Activated naive CD8-positive, alpha-beta T cell treated with anti-CD3 and anti-CD28 coated beads, Interleukin-2, amount 10 ng/mL, durations not matched to agents 7 days and 5 days (primary cell): ENCODE measurements around the gene TRPM1. TPM values are rescaled to one million over a fixed set of nuclear protein-coding genes. Genes with fewer than 3 reads are reported as not detected.

ENCODE experiments used
- ATAC-seq: fragments of 150-1000 bp; cut with Tn5 transposase; one replicate; pipeline ENCODE4 v1.10.0; 2021; ENCODE audit warnings: low read depth, moderate library complexity
- POLR2A ChIA-PET: fragments of 350-600 bp; sonication (Branson Sonifier 250); formaldehyde crosslinking; loops from one replicate; lab custom pipeline; 2021; ENCODE audit warnings: antibody characterized with exemption; lab: Charles Lee
- DNase-seq: peaks from one replicate; pipeline ENCODE4 v3.0.0; 2021
- H3K27ac Mint-ChIP-seq: one replicate; pipeline ENCODE4 v1.8.0; 2022; ENCODE audit warnings: mild to moderate bottlenecking, mixed read lengths
- H3K27me3 Mint-ChIP-seq: one replicate; pipeline ENCODE4 v1.8.0; 2022; ENCODE audit warnings: mild to moderate bottlenecking, moderate library complexity, mixed read lengths
- H3K36me3 Mint-ChIP-seq: one replicate; pipeline ENCODE4 v1.8.0; 2021; ENCODE audit warnings: mild to moderate bottlenecking, mixed read lengths
- H3K4me1 Mint-ChIP-seq: one replicate; pipeline ENCODE4 v1.8.0; 2021; ENCODE audit warnings: mixed read lengths
- H3K4me3 Mint-ChIP-seq: one replicate; pipeline ENCODE4 v1.8.0; 2022; ENCODE audit warnings: mild to moderate bottlenecking, moderate library complexity, mixed read lengths
- H3K9me3 Mint-ChIP-seq: one replicate; pipeline ENCODE4 v1.8.0; 2021; ENCODE audit warnings: mixed read lengths
- total RNA-seq, 2 experiments: library from RNA; stranded (reverse); gene quantifications; one replicate each; pipeline ENCODE4 v1.2.3, GENCODE V29; 2021

The TRPM1 gene
- total RNA-seq, 2 experiments from 2014 or later, result not detected

- Mint-ChIP-seq H3K9me3 (peaks cover 4% of the 10 kb centered on the region), H3K4me1 (peaks cover 20% of the 10 kb centered on the region), H3K36me3 (peaks cover 43% of the 10 kb centered on the region), H3K4me3 (no peak overlapping the region), H3K27ac (no peak overlapping the region), H3K27me3 (no peaks in the 10 kb centered on the region)
- POLR2A ChIA-PET, result interaction anchor here (0.6 kb wide), 1 partner anchor 59 kb away, joined by 4 read pairs; no protein-coding TSS in a partner anchor
- DNase-seq (no peak), ATAC-seq (no peak)
Measured at GRCh38 chr15:30978328-30978727, 123.2 kb downstream of the TRPM1 start.

- ATAC-seq, result no peak
- Mint-ChIP-seq H3K4me1 (peaks cover 39% of the 10 kb centered on the region), H3K27ac (no peak overlapping the region), H3K27me3 (no peaks in the 10 kb centered on the region), H3K9me3 (peaks cover 2% of the 10 kb centered on the region), H3K4me3 (no peak overlapping the region), H3K36me3 (peaks cover 54% of the 10 kb centered on the region)
- POLR2A ChIA-PET, result no interaction called here
- DNase-seq, result no peak
Measured at GRCh38 chr15:30974112-30974511, 127.4 kb downstream of the TRPM1 start.

- H3K27ac Mint-ChIP-seq, result no peak overlapping the region
- no peak for ATAC-seq
- H3K4me1 Mint-ChIP-seq, result peaks cover 40% of the 10 kb centered on the region
- no peak for DNase-seq
- no peak overlapping the region for H3K4me3 Mint-ChIP-seq
- POLR2A ChIA-PET, result interaction anchor here (0.6 kb wide), 1 partner anchor 24 kb away, joined by 3 read pairs; no protein-coding TSS in a partner anchor
- no peaks in the 10 kb centered on the region for H3K27me3 Mint-ChIP-seq
- H3K36me3 Mint-ChIP-seq, result peaks cover 51% of the 10 kb centered on the region
- H3K9me3 Mint-ChIP-seq, result peaks cover 2% of the 10 kb centered on the region
Measured at GRCh38 chr15:30973379-30973778, 128.1 kb downstream of the TRPM1 start.

- Mint-ChIP-seq H3K9me3 (peaks cover 2% of the 10 kb centered on the region), H3K27me3 (no peaks in the 10 kb centered on the region), H3K27ac (no peak overlapping the region), H3K4me3 (no peak overlapping the region), H3K4me1 (peaks cover 36% of the 10 kb centered on the region), H3K36me3 (peaks cover 48% of the 10 kb centered on the region)
- POLR2A ChIA-PET, result no interaction called here
- ATAC-seq, result no peak
- DNase-seq, result no peak
Measured at GRCh38 chr15:30969724-30970123, 131.8 kb downstream of the TRPM1 start.

- Mint-ChIP-seq H3K4me1 (peaks cover 15% of the 10 kb centered on the region), H3K27me3 (no peaks in the 10 kb centered on the region), H3K9me3 (no peaks in the 10 kb centered on the region), H3K36me3 (peaks cover 11% of the 10 kb centered on the region), H3K4me3 (no peak overlapping the region), H3K27ac (no peak overlapping the region)
- POLR2A ChIA-PET, result no interaction called here
- ATAC-seq (no peak), DNase-seq (no peak)
Measured at GRCh38 chr15:30963681-30964080, 137.8 kb downstream of the TRPM1 start.

GRCh38 chr15:30962659-30963058 lies 138.9 kb downstream of the TRPM1 start:
- Mint-ChIP-seq H3K4me3 (peak overlapping the region; percentile 12), H3K27me3 (no peaks in the 10 kb centered on the region), H3K4me1 (peaks cover 11% of the 10 kb centered on the region), H3K9me3 (no peaks in the 10 kb centered on the region), H3K36me3 (peaks cover 15% of the 10 kb centered on the region), H3K27ac (peak overlapping the region; percentile 22)
- POLR2A ChIA-PET, result no interaction called here
- ATAC-seq, result peak; percentile 26
- DNase-seq, result no peak

GRCh38 chr15:30962079-30962478 lies 139.4 kb downstream of the TRPM1 start:
- POLR2A ChIA-PET, result no interaction called here
- no peak for DNase-seq
- Mint-ChIP-seq H3K27ac (peak overlapping the region; percentile 22), H3K27me3 (no peaks in the 10 kb centered on the region), H3K4me1 (peaks cover 11% of the 10 kb centered on the region), H3K4me3 (no peak overlapping the region), H3K36me3 (peaks cover 21% of the 10 kb centered on the region), H3K9me3 (no peaks in the 10 kb centered on the region)
- no peak for ATAC-seq

GRCh38 chr15:30958219-30958618 lies 143.3 kb downstream of the TRPM1 start:
- ATAC-seq (no peak), DNase-seq (no peak)
- Mint-ChIP-seq H3K4me3 (no peak overlapping the region), H3K27me3 (no peaks in the 10 kb centered on the region), H3K9me3 (no peaks in the 10 kb centered on the region), H3K27ac (no peak overlapping the region), H3K4me1 (peaks cover 20% of the 10 kb centered on the region), H3K36me3 (peaks cover 31% of the 10 kb centered on the region)
- POLR2A ChIA-PET, result no interaction called here

- POLR2A ChIA-PET, result no interaction called here
- H3K4me1 Mint-ChIP-seq, result peaks cover 13% of the 10 kb centered on the region
- no peaks in the 10 kb centered on the region for H3K9me3 Mint-ChIP-seq
- no peak for ATAC-seq
- H3K4me3 Mint-ChIP-seq, result no peak overlapping the region
- peaks cover 42% of the 10 kb centered on the region for H3K36me3 Mint-ChIP-seq
- no peak overlapping the region for H3K27ac Mint-ChIP-seq
- H3K27me3 Mint-ChIP-seq, result no peaks in the 10 kb centered on the region
- DNase-seq, result no peak
Measured at GRCh38 chr15:30956216-30957124, 145.1 kb downstream of the TRPM1 start.

GRCh38 chr15:30954674-30955073 lies 146.9 kb downstream of the TRPM1 start:
- H3K4me3 Mint-ChIP-seq, result no peak overlapping the region
- H3K27ac Mint-ChIP-seq, result no peak overlapping the region
- ATAC-seq (no peak), DNase-seq (no peak)
- H3K9me3 Mint-ChIP-seq, result no peaks in the 10 kb centered on the region
- POLR2A ChIA-PET, result no interaction called here
- H3K27me3 Mint-ChIP-seq, result no peaks in the 10 kb centered on the region
- H3K4me1 Mint-ChIP-seq, result peaks cover 10% of the 10 kb centered on the region
- peaks cover 55% of the 10 kb centered on the region for H3K36me3 Mint-ChIP-seq

GRCh38 chr15:30953731-30954378 lies 147.7 kb downstream of the TRPM1 start:
- peaks cover 2% of the 10 kb centered on the region for H3K9me3 Mint-ChIP-seq
- POLR2A ChIA-PET, result no interaction called here
- ATAC-seq (no peak), DNase-seq (no peak)
- H3K27ac Mint-ChIP-seq, result peak overlapping the region; percentile 50
- H3K36me3 Mint-ChIP-seq, result peaks cover 63% of the 10 kb centered on the region
- no peak overlapping the region for H3K4me3 Mint-ChIP-seq
- H3K27me3 Mint-ChIP-seq, result no peaks in the 10 kb centered on the region
- H3K4me1 Mint-ChIP-seq, result peaks cover 10% of the 10 kb centered on the region

- H3K4me1 Mint-ChIP-seq, result peaks cover 10% of the 10 kb centered on the region
- H3K27me3 Mint-ChIP-seq, result no peaks in the 10 kb centered on the region
- H3K4me3 Mint-ChIP-seq, result no peak overlapping the region
- peaks cover 68% of the 10 kb centered on the region for H3K36me3 Mint-ChIP-seq
- H3K27ac Mint-ChIP-seq, result no peak overlapping the region
- ATAC-seq (no peak), DNase-seq (no peak)
- H3K9me3 Mint-ChIP-seq, result peaks cover 2% of the 10 kb centered on the region
- POLR2A ChIA-PET, result no interaction called here
Measured at GRCh38 chr15:30953183-30953582, 148.3 kb downstream of the TRPM1 start.
